ENCODE measurements around the gene OPCML. TPM values are rescaled to one million over a fixed set of nuclear protein-coding genes. Genes with fewer than 3 reads are reported as not detected.
A peak's percentile ranks its signal among the peaks of the same experiment; 100 is the strongest.

Gene OPCML
- polyA plus RNA-seq, 1 donor from 2014 or later: not detected

GRCh38 chr11:132770829-132771530 lies 761.3 kb downstream of the OPCML start:
- H3K4me1 Mint-ChIP-seq: no peaks in the 10 kb centered on the region
- no peak overlapping the region for H3K27ac Mint-ChIP-seq
- no peak overlapping the region for H3K4me3 Mint-ChIP-seq
- H3K36me3 Mint-ChIP-seq: no peaks in the 10 kb centered on the region
- H3K9me3 Mint-ChIP-seq: peaks cover 0 to 10% (median 0%) of the 10 kb centered on the region in 3 donors
- H3K27me3 Mint-ChIP-seq: no peaks in the 10 kb centered on the region

- peaks cover 0 to 16% (median 6%) of the 10 kb centered on the region in 3 donors for H3K9me3 Mint-ChIP-seq
- H3K4me1 Mint-ChIP-seq: no peaks in the 10 kb centered on the region
- no peak overlapping the region for H3K4me3 Mint-ChIP-seq
- no peaks in the 10 kb centered on the region for H3K36me3 Mint-ChIP-seq
- no peaks in the 10 kb centered on the region for H3K27me3 Mint-ChIP-seq
- H3K27ac Mint-ChIP-seq: no peak overlapping the region
Measured at GRCh38 chr11:132763503-132763902, 768.8 kb downstream of the OPCML start.

GRCh38 chr11:132755934-132756333 lies 776.4 kb downstream of the OPCML start:
- H3K4me1 Mint-ChIP-seq: no peaks in the 10 kb centered on the region
- no peak overlapping the region for H3K4me3 Mint-ChIP-seq
- H3K9me3 Mint-ChIP-seq: peaks cover 1 to 12% (median 4%) of the 10 kb centered on the region in 3 donors
- H3K36me3 Mint-ChIP-seq: no peaks in the 10 kb centered on the region
- no peaks in the 10 kb centered on the region for H3K27me3 Mint-ChIP-seq
- no peak overlapping the region for H3K27ac Mint-ChIP-seq

- Mint-ChIP-seq H3K27ac (no peak overlapping the region), H3K9me3 (peaks cover 6 to 11% (median 6%) of the 10 kb centered on the region in 3 donors), H3K27me3 (no peaks in the 10 kb centered on the region), H3K4me1 (peaks cover 0 to 1% (median 0%) of the 10 kb centered on the region in 3 donors), H3K36me3 (no peaks in the 10 kb centered on the region), H3K4me3 (no peak overlapping the region)
Measured at GRCh38 chr11:132751516-132752250, 780.6 kb downstream of the OPCML start.

- Mint-ChIP-seq H3K36me3 (no peaks in the 10 kb centered on the region), H3K4me3 (no peak overlapping the region), H3K4me1 (peaks cover 0 to 1% (median 0%) of the 10 kb centered on the region in 3 donors), H3K27me3 (no peaks in the 10 kb centered on the region), H3K9me3 (peaks cover 8 to 18% (median 10%) of the 10 kb centered on the region in 3 donors), H3K27ac (no peak overlapping the region)
Measured at GRCh38 chr11:132746305-132746704, 786.0 kb downstream of the OPCML start.

- peaks cover 0 to 1% (median 0%) of the 10 kb centered on the region in 3 donors for H3K4me1 Mint-ChIP-seq
- H3K4me3 Mint-ChIP-seq: no peak overlapping the region
- no peaks in the 10 kb centered on the region for H3K36me3 Mint-ChIP-seq
- H3K27ac Mint-ChIP-seq: no peak overlapping the region
- H3K27me3 Mint-ChIP-seq: no peaks in the 10 kb centered on the region
- H3K9me3 Mint-ChIP-seq: peaks cover 8 to 18% (median 12%) of the 10 kb centered on the region in 3 donors
Measured at GRCh38 chr11:132745306-132745705, 787.0 kb downstream of the OPCML start.

- H3K27me3 Mint-ChIP-seq: no peaks in the 10 kb centered on the region
- no peaks in the 10 kb centered on the region for H3K36me3 Mint-ChIP-seq
- H3K9me3 Mint-ChIP-seq: peaks cover 8 to 18% (median 12%) of the 10 kb centered on the region in 3 donors
- H3K27ac Mint-ChIP-seq: no peak overlapping the region
- peaks cover 0 to 3% (median 0%) of the 10 kb centered on the region in 3 donors for H3K4me1 Mint-ChIP-seq
- no peak overlapping the region for H3K4me3 Mint-ChIP-seq
Measured at GRCh38 chr11:132744771-132745170, 787.5 kb downstream of the OPCML start.

GRCh38 chr11:132743601-132744000 lies 788.7 kb downstream of the OPCML start:
- no peaks in the 10 kb centered on the region for H3K27me3 Mint-ChIP-seq
- peaks cover 0 to 1% (median 0%) of the 10 kb centered on the region in 3 donors for H3K4me1 Mint-ChIP-seq
- no peaks in the 10 kb centered on the region for H3K36me3 Mint-ChIP-seq
- H3K4me3 Mint-ChIP-seq: no peak overlapping the region
- peaks cover 8 to 22% (median 12%) of the 10 kb centered on the region in 3 donors for H3K9me3 Mint-ChIP-seq
- no peak overlapping the region for H3K27ac Mint-ChIP-seq

- Mint-ChIP-seq H3K4me1 (peaks cover 0 to 1% (median 0%) of the 10 kb centered on the region in 3 donors), H3K27me3 (no peaks in the 10 kb centered on the region), H3K27ac (no peak overlapping the region), H3K4me3 (no peak overlapping the region), H3K9me3 (peaks cover 4 to 22% (median 9%) of the 10 kb centered on the region in 3 donors), H3K36me3 (no peaks in the 10 kb centered on the region)
Measured at GRCh38 chr11:132742929-132743328, 789.4 kb downstream of the OPCML start.

- Mint-ChIP-seq H3K4me1 (no peaks in the 10 kb centered on the region), H3K4me3 (no peak overlapping the region), H3K36me3 (no peaks in the 10 kb centered on the region), H3K27me3 (no peaks in the 10 kb centered on the region), H3K27ac (no peak overlapping the region), H3K9me3 (peaks cover 0 to 10% (median 4%) of the 10 kb centered on the region in 3 donors)
Measured at GRCh38 chr11:132734217-132734616, 798.1 kb downstream of the OPCML start.

- no peaks in the 10 kb centered on the region for H3K4me1 Mint-ChIP-seq
- peaks cover 1 to 8% (median 4%) of the 10 kb centered on the region in 3 donors for H3K9me3 Mint-ChIP-seq
- H3K36me3 Mint-ChIP-seq: peaks cover 2% of the 10 kb centered on the region
- H3K27ac Mint-ChIP-seq: no peak overlapping the region
- H3K27me3 Mint-ChIP-seq: no peaks in the 10 kb centered on the region
- H3K4me3 Mint-ChIP-seq: no peak overlapping the region
Measured at GRCh38 chr11:132728026-132728425, 804.3 kb downstream of the OPCML start.

GRCh38 chr11:132721526-132721925 lies 810.8 kb downstream of the OPCML start:
- peak overlapping the region in 1 of 4 donors; percentile 68 for H3K4me3 Mint-ChIP-seq
- H3K9me3 Mint-ChIP-seq: peaks cover 1 to 6% (median 4%) of the 10 kb centered on the region in 3 donors
- peaks cover 2% of the 10 kb centered on the region for H3K36me3 Mint-ChIP-seq
- no peak overlapping the region for H3K27ac Mint-ChIP-seq
- H3K27me3 Mint-ChIP-seq: no peaks in the 10 kb centered on the region
- H3K4me1 Mint-ChIP-seq: no peaks in the 10 kb centered on the region

- H3K4me3 Mint-ChIP-seq: peak overlapping the region in 1 of 4 donors; percentile 67
- H3K9me3 Mint-ChIP-seq: peaks cover 0 to 3% (median 1%) of the 10 kb centered on the region in 3 donors
- H3K27me3 Mint-ChIP-seq: no peaks in the 10 kb centered on the region
- H3K36me3 Mint-ChIP-seq: peaks cover 2% of the 10 kb centered on the region
- H3K4me1 Mint-ChIP-seq: no peaks in the 10 kb centered on the region
- no peak overlapping the region for H3K27ac Mint-ChIP-seq
Measured at GRCh38 chr11:132719684-132720083, 812.6 kb downstream of the OPCML start.

- H3K4me3 Mint-ChIP-seq: peak overlapping the region in 2 of 4 donors; percentile 17 to 67
- no peak overlapping the region for H3K27ac Mint-ChIP-seq
- H3K4me1 Mint-ChIP-seq: no peaks in the 10 kb centered on the region
- peaks cover 2% of the 10 kb centered on the region for H3K36me3 Mint-ChIP-seq
- H3K27me3 Mint-ChIP-seq: no peaks in the 10 kb centered on the region
- peaks cover 0 to 3% (median 0%) of the 10 kb centered on the region in 3 donors for H3K9me3 Mint-ChIP-seq
Measured at GRCh38 chr11:132718711-132719671, 813.3 kb downstream of the OPCML start.
